ENCODE results near the gene SORT1. TPM values are rescaled to one million over a fixed set of nuclear protein-coding genes. Genes with fewer than 3 reads are reported as not detected.

Gene SORT1
- total and polyA plus RNA-seq, 2 of the 13 experiments (the other 11 are each of a cell fraction or from before 2014, with no cell fraction given) = 32.4 to 93.0 TPM

DNA sequence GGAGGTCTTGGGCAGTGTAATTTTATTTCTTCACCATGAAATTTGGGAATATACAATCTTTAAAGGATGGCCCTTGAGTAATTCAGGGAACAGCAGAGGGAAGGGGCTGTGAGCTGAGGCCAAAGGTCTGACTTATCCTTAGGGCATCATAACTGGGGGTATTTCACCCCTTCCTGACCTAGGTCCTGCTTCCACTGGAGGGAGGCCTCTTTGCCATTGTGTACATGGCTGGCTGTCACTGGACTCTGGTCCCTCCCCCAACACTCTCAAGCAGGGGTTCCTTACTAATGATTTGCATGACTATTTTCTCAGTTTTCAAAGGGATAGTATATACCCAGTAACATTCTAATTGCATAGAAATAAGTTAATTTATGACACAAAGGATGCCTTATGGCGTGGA, 107.6 kb downstream of the SORT1 start (continued):
- TF ChIP-seq CHD2 (IDR thresholded peaks at IDR 0.05; ENCODE audit: low read depth, low read length) (no peak), MEF2D (CRISPR knock-in tag; IDR thresholded peaks at IDR 0.05) (no peak), ZBTB42 (CRISPR knock-in tag; IDR thresholded peaks at IDR 0.05) (no peak), POLR2AphosphoS5 (IDR thresholded peaks at IDR 0.05; ENCODE audit: low read depth, low read length) (no peak), NR2F6 (IDR thresholded peaks at IDR 0.05) (no peak), NR2F6 (CRISPR knock-in tag; IDR thresholded peaks at IDR 0.05) (0 out of 2 replicates have a peak, but pooled peaks have one; percentile 12), ZNF235 (CRISPR knock-in tag; IDR thresholded peaks at IDR 0.05; ENCODE audit: borderline replicate concordance) (no peak), ZNF644 (CRISPR knock-in tag; IDR thresholded peaks at IDR 0.05; ENCODE audit: low read depth) (0 out of 2 replicates have a peak, but pooled peaks have one; percentile 38), ZNF687 (CRISPR knock-in tag; IDR thresholded peaks at IDR 0.05) (no peak), ZNF20 (CRISPR knock-in tag; IDR thresholded peaks at IDR 0.05) (no peak), PHF5A (CRISPR knock-in tag; IDR thresholded peaks at IDR 0.05; ENCODE audit: low read depth, unreplicated experiment) (no peak), GATAD2A (CRISPR knock-in tag; IDR thresholded peaks at IDR 0.05) (0 out of 2 replicates have a peak, but pooled peaks have one; percentile 23), PHF20 (CRISPR knock-in tag; IDR thresholded peaks at IDR 0.05) (no peak), ZFAT (CRISPR knock-in tag; conservative IDR thresholded peaks at IDR 0.05) (no peak), RAD21 (CRISPR knock-in tag; IDR thresholded peaks at IDR 0.05) (no peak), KLF11 (CRISPR knock-in tag; IDR thresholded peaks at IDR 0.05) (no peak), ZNF615 (CRISPR knock-in tag; IDR thresholded peaks at IDR 0.05; ENCODE audit: borderline replicate concordance) (no peak), POGZ (CRISPR knock-in tag; IDR thresholded peaks at IDR 0.05) (0 out of 2 replicates have a peak, but pooled peaks have one; percentile 23), ZNF891 (CRISPR knock-in tag; IDR thresholded peaks at IDR 0.05) (no peak), NR2F2 (IDR thresholded peaks at IDR 0.05; ENCODE audit: borderline replicate concordance, low read depth) (0 out of 2 replicates have a peak, but pooled peaks have one; percentile 14), AHR (CRISPR knock-in tag; IDR thresholded peaks at IDR 0.05) (no peak), HNRNPUL1 (IDR thresholded peaks at IDR 0.05; ENCODE audit: low read depth, low read length) (no peak), ZNF598 (CRISPR knock-in tag; IDR thresholded peaks at IDR 0.05; ENCODE audit: borderline replicate concordance) (no peak)
- TF ChIP-seq, protein P1, sequence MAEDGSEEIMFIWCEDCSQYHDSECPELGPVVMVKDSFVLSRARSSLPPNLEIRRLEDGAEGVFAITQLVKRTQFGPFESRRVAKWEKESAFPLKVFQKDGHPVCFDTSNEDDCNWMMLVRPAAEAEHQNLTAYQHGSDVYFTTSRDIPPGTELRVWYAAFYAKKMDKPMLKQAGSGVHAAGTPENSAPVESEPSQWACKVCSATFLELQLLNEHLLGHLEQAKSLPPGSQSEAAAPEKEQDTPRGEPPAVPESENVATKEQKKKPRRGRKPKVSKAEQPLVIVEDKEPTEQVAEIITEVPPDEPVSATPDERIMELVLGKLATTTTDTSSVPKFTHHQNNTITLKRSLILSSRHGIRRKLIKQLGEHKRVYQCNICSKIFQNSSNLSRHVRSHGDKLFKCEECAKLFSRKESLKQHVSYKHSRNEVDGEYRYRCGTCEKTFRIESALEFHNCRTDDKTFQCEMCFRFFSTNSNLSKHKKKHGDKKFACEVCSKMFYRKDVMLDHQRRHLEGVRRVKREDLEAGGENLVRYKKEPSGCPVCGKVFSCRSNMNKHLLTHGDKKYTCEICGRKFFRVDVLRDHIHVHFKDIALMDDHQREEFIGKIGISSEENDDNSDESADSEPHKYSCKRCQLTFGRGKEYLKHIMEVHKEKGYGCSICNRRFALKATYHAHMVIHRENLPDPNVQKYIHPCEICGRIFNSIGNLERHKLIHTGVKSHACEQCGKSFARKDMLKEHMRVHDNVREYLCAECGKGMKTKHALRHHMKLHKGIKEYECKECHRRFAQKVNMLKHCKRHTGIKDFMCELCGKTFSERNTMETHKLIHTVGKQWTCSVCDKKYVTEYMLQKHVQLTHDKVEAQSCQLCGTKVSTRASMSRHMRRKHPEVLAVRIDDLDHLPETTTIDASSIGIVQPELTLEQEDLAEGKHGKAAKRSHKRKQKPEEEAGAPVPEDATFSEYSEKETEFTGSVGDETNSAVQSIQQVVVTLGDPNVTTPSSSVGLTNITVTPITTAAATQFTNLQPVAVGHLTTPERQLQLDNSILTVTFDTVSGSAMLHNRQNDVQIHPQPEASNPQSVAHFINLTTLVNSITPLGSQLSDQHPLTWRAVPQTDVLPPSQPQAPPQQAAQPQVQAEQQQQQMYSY (CRISPR knock-in tag; IDR thresholded peaks at IDR 0.05) = no peak
- TF ChIP-seq, protein P2, sequence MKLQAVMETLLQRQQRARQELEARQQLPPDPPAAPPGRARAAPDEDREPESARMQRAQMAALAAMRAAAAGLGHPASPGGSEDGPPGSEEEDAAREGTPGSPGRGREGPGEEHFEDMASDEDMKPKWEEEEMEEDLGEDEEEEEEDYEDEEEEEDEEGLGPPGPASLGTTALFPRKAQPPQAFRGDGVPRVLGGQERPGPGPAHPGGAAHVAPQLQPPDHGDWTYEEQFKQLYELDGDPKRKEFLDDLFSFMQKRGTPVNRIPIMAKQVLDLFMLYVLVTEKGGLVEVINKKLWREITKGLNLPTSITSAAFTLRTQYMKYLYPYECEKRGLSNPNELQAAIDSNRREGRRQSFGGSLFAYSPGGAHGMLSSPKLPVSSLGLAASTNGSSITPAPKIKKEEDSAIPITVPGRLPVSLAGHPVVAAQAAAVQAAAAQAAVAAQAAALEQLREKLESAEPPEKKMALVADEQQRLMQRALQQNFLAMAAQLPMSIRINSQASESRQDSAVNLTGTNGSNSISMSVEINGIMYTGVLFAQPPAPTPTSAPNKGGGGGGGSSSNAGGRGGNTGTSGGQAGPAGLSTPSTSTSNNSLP (IDR thresholded peaks at IDR 0.05; ENCODE audit: low read depth, low read length) = no peak
